ENCODE results near the gene ATP8A1.
A peak's percentile ranks its signal among the peaks of the same experiment; 100 is the strongest.

ATP8A1 gene

DNA sequence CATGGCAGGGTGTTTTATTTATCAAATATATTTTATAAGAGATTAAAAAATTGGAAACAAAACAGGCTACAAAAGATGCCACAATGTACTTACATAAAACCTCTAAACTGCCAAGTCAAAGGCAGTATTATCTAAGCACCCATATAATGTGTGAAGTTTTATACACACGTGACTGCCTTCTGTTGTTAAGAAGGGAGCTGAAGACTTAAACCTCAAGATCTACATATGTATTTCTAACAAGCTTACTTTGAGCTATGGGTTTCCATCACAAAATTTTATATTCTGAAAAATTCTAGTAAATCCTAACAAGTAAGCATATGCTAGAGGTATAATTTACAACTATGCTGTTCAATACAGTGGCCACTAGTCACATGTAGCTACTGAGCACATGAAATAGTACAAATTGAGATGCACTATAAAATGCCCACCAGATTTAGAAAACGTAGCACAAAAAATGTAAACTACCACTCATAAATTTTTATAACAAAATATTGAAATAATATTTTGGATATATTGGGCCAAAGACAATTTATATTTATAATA lies 9.8 kb downstream of the ATP8A1 start:
- DNase-seq, result no peak

DNA sequence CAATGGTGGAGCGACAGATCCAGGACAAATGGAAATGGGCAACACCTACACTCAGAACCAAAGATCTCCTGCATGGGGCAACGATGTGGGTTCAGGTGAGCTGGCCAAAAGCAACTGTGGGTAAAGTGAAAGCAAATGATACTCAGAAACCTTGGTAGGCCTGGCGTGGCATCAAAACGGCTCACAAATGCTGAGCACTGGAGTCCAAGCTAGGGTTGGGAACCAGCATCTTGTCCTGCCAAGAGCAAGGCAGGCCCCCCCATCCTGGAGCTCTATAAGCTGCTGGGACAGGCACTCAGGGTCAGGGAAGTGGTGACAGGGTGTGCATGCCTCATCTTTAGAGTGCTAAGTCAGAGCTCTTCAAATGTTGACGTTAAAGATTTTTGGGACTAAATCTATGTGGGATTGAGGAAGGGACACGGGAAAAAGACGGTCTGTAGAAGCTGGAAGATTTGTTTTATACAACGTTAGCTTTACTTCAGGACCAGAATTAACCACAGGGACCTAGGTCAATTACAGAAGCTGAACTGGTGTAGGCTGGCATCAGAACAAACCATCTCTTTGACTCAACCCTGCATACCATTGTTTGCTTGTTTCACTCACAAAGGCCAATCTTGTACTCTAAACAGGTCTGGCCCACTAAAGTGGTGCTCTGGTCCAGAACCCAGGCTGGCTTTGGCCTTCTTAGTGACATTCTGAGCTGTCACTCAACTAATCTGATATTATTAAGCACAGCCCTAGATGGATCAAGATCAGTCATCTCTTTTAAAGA lies 10.7 kb downstream of the ATP8A1 start:
- DNase-seq, result no peak

DNA sequence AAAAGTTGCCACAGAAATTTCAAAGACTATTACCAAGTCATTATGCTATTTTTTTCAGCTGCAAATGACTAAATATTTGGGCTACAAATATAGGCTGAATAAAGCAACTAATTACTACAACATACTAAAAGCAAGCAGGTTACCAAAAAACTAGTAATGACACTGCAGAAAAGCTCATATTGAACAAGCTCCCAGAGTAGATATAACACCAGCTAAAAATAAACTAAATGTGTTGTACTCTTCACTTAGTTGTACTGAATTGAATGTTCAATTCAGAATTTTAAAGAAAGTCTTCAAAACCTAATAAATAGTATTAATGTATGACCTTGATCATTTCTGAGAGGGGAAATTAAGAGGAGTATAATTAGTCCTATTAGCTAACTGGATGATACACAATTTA lies 12.0 kb downstream of the ATP8A1 start:
- DNase-seq, result no peak

DNA sequence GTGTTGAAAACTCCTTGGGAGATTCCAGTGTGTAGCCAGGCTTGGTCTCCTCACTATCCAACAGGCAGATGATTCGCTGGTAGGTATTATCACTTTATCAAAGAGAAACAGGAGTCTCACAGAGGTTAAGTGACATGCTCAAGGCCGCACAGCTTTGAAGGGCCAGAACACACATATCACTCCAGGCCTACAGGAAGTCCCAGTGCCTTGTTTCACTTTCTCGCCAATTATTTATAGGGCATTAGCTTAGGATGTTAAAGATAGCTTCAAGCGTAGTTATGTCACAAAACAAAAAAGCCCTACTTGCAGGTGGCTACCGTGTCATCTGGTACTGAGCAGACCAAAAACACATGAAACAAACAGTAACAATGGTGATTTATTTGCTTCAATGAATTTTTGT lies 13.2 kb downstream of the ATP8A1 start:
- DNase-seq, result peak; percentile 31

GRCh38 chr4:42642845-42643615 lies 13.9 kb downstream of the ATP8A1 start:
- DNase-seq, result no peak

GRCh38 chr4:42642101-42642797 lies 14.7 kb downstream of the ATP8A1 start:
- DNase-seq, result no peak

- no peak for DNase-seq
Measured at GRCh38 chr4:42641656-42642055, 15.2 kb downstream of the ATP8A1 start.

DNA sequence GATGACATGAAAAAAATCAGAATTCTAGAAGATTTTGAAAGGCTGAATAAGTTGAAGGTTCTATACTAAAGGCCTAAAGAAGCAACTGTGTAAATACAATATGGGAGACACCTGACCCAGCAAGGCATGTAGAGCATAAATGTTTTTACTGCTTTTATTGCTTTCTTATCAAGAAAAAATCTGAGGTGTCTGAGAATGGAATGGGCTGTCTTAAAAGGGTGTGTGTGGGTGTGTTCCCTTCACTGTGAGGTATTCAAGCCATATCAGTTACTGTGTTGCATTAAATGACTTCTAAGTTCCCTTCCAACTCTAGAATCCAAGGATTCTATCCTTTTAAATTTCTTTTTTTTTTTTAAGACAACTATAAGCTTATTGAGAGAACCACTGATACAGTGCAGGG lies 15.7 kb downstream of the ATP8A1 start:
- no peak for DNase-seq

DNA sequence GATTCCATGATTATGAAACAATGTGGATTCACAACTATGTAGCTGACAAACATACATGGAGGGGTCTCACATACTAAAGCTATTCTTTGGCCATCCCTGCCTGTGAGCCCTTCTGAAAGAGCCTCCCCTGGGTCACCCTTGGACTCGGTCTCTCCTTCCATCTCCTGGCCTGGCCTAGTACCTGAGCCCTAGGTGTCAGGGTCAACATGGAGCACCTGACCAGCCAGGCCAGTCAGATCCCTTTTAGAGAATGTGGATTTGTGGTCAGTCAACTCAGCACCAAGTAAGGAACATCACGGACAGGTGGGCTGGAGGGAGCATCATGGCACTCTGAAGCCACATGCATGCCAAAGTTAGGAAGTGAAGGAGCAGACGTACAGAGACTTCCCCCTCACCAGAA lies 16.3 kb downstream of the ATP8A1 start:
- no peak for DNase-seq

- no peak for DNase-seq
Measured at GRCh38 chr4:42638993-42639392, 17.9 kb downstream of the ATP8A1 start.

DNA sequence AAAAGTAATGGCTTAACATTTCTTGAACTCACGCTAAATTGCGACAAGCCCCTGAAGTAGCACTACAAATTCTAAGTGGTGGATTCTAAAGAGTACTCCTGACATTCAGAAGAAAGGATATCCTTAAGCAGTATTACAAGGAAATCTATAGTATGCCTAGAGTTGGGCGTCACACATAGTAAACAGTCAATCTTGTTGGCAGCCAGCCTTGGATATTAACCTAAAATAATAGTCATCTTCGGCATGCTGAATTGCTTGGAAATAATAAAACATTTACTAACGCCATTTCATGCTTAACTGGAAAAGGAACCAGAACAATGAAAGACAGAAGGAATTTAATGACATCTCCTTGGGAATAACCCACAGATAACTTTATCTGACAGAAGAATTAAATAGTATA lies 18.6 kb downstream of the ATP8A1 start:
- DNase-seq, result no peak

- no peak for DNase-seq
Measured at GRCh38 chr4:42637867-42638266, 19.0 kb downstream of the ATP8A1 start.

- DNase-seq, result no peak
Measured at GRCh38 chr4:42637104-42637503, 19.8 kb downstream of the ATP8A1 start.

- no peak for DNase-seq
Measured at GRCh38 chr4:42636645-42636949, 20.3 kb downstream of the ATP8A1 start.

DNA sequence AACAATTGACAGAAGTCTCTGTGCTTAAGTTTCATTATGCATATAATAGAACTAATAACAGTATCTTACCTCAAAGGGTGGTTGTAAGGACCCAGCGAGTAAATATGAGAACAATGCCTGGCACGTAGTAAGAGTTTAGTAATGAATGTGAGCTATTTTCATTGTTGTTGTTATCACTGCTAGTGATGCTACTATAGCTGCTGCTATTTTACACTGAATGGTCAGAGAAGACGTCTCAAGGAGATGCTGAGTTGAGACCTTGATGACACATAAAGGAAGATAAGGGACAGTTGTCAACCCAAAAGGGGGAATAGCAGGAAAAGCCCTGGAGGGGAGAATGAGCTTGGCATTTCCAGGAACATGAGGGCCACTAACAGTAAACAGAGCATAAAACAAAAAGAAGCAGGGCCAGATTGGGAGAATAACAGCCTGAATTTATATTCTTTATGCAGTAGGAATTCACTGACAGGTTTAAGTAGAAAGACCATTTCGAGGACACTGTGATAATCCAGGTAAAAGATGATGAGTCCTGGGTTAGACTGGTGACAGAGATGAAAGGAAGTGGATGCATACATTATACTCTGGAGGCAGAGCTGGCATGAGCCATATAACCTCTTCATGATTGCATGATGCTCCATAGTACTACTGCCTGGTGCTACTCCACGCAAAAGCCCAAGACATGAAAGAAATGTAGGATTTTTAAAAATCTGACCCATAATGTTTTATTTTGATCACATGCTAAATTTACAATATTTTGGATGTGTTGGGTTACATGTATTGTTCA lies 23.1 kb downstream of the ATP8A1 start:
- no peak for DNase-seq

DNA sequence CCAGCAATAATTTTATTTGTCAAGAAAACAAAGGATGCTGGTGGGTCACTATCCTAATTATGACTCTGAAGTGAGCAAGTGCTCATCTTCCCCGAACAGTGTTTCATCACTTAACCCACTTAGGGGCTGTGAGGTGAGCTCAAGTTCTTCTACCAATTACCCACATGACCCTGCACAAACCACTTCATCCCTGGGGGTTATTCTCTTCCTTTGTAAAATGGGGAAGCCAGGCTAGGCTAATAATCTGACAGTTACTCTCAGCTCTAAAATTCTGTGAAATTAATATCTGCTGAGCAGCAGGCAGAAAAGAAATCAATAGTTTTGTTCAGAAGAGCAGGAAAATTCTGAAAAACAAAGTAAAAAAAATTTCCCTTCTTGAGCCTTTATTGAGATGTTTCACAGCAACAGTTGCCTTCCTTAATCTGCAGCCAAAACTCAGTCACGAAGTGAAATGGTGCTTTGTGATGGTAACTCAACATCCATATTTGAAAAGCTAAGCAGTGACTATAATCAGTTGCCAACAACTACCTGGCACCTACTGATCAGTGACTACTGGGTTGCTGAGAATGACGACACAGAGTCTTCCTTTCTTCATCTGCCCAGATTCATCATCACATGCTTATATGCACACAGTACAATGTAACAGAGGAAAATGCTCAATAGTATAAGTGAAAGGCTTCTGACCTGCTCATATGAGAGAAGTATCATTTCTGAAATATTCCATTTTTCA lies 24.1 kb downstream of the ATP8A1 start:
- no peak for DNase-seq

- no peak for DNase-seq
Measured at GRCh38 chr4:42630908-42631307, 26.0 kb downstream of the ATP8A1 start.

- DNase-seq, result no peak
Measured at GRCh38 chr4:42628740-42629139, 28.2 kb downstream of the ATP8A1 start.

GRCh38 chr4:42627885-42628646 lies 28.8 kb downstream of the ATP8A1 start:
- peak; percentile 54 for DNase-seq

GRCh38 chr4:42626629-42627146 lies 30.2 kb downstream of the ATP8A1 start:
- no peak for DNase-seq

DNA sequence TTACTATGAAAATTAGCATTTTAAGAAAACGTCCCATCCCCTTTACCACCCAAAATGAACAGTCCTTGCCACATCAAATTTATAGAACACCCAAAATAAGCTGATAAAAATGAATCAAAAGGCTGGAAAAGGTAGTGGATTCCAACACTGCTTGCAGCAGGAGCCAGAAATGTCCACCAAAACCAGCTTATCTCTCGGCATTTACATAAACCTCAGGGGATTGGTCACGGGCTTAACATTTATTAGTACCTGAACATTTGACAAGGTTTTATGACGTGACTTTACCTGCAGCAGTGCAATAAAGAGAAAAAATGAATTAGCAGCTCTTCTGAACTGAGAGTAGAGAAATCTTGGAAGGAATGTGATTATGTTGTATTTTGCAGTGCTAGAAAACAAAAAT lies 31.6 kb downstream of the ATP8A1 start:
- DNase-seq, result no peak

All from CD4-positive, alpha-beta T cell treated with Interleukin-10 for 1 hour (primary cell).